Fibroblast of peridontal ligament (primary cell): Measurements from ENCODE around the gene PAM16.
"Not testable (repeated sequence)": the region's sequence is repeated elsewhere in the genome, so short reads cannot be mapped to it uniquely, and the experiment has no call there.

Experiments
- DNase-seq: peaks from one replicate; pipeline ENCODE4 v3.0.0-alpha.2; 2010; ENCODE audit errors: extremely low read depth

PAM16 gene

DNA sequence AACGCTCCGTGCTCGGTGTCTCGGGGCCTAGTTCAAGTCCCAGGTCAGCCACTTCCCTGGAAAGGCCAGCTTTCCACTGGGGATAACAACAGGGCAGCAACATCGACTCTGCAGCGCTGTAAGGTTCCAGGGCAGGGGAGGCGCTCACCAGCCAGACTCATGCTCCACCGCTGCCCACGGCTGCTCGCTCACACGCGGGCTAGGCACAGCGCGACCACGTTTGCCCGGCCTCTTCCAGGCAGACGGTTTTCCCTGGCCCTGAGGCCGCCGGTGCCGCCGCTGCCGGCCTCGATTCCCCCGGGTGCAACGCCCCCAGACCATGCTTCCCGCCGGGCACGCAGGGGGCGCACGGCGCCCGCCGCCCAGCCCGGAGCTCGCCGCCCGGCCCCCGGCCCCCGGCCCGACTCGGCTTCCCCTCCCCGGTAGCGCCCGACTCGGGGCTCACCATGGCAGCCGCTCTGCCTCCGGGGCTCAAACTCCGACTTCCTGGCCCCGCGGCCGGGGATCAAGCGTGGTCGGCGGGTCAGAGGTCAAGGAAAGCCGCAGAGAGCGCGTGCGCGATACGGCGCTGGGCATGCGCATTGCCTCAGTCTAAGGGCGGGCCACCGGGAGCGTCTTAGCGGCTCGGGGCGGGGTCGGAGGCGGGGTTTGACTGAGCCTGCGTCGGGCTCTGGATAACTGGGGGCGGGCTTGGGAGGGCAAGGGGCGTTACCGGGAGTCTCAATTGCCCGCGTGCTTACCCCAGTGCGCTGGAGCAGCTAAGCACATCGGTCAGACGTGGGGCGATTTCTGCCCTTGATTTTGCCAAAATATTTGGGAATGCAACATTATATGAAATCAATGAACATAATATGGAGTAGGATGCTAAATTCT is at the start of gene PAM16:
Gene PAM16, minus strand, starts transcription at position 535 of the 873 bp plus-strand sequence. Its CDS starts 87 bp downstream, at position 448.
- DNase-seq, result peak; percentile 90

DNA sequence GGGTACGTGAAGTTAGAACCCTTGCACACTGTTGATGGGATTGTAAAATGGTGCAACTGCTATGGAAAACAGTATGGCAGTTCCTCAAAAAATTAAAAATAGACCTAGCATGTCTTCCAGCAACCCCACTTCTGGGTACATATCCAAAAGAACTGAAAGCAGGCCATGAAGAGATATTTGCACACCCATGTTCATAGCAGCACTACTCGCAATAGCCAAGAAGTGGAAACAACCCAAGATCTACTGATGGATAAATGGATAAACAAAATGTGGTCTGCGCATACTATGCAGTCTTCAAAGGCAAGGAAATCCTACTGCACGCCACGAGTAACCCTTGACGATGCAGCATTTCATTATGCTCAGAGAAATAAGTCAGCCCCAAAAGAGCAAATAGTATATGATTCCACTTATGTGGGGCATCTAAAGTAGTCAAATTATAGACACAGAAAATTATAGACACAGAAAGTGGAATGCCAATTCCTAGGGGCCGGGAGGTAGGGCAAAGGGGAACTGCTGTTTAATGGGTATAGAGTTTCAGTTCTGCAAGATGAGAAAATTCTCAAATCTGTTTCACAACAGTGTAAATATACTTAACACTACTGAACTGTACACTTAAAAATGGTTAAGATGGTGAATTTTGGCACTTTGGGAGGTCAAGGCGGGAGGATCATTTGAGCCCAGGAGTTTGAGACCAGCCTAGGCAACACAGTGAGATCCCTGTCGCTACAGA is 48.0 kb upstream of the PAM16 start:
- DNase-seq, result no peak

DNA sequence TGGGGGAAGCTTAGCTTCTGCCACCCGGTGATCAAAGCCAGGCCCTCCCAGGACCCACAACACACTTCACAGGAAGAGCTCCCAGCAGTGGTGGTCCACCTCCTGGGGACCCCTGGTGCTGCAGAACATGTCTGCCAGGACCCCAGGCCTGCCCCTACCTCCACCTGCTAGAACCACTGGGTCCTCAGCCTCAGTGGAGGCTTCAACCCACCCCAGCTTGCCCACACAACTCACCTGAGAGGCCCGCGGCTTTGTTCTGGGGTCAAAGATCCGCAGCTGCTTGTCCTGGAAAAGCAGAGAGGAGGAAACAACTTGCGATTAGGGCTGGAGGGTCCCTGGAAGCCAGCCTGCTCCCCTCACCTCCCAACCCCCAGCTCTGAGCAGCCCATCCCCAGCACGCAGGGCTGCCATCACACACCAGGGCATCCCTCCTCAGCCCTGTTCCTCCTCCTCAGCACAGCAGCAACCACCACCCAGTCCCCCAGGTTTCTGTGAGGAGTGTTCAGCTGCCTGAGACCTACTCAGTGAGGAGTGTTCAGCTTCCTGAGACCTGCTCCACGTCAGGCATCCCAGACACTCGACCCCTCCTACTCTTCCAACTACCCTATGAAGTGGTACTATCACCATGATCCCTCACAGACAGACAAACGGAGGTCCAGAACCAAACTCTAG is 44.1 kb upstream of the PAM16 start:
- DNase-seq, result no peak

DNA sequence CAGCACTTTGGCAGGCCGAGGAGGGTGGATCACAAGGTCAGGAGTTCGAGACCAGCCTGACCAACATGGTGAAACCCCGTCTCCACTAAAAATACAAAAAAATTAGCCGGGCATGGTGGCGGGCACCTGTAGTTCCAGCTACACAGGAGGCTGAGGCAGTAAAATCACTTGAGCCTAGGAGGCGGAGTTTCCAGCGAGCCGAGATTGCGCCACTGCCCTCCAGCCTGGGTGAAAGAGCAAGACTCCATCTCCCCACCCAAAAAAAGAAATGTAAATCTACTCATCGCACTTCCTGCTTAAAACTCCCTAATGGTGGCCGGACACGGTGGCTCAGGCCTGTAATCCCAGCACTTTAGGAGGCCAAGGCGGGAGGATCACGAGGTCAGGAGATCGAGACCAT is 42.7 kb upstream of the PAM16 start:
- not testable (repeated sequence) for DNase-seq

DNA sequence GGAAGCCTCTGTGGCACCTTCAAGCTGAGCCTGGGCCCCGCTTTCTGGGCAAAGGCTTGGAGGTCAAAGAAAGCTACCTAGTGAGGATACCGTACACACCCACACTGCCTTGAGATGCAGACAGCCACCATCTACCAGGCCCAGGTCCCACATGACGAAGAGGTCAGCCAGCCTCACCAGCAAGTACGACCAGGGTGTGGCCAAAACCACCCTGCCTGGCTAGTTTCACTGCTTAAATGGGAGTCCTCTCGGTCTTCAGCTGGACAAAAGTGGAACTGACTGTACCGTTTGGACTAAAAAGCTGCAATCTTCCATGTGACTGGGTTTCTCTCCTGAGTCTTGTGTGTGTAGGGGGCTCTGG is 42.1 kb upstream of the PAM16 start:
- no peak for DNase-seq

DNA sequence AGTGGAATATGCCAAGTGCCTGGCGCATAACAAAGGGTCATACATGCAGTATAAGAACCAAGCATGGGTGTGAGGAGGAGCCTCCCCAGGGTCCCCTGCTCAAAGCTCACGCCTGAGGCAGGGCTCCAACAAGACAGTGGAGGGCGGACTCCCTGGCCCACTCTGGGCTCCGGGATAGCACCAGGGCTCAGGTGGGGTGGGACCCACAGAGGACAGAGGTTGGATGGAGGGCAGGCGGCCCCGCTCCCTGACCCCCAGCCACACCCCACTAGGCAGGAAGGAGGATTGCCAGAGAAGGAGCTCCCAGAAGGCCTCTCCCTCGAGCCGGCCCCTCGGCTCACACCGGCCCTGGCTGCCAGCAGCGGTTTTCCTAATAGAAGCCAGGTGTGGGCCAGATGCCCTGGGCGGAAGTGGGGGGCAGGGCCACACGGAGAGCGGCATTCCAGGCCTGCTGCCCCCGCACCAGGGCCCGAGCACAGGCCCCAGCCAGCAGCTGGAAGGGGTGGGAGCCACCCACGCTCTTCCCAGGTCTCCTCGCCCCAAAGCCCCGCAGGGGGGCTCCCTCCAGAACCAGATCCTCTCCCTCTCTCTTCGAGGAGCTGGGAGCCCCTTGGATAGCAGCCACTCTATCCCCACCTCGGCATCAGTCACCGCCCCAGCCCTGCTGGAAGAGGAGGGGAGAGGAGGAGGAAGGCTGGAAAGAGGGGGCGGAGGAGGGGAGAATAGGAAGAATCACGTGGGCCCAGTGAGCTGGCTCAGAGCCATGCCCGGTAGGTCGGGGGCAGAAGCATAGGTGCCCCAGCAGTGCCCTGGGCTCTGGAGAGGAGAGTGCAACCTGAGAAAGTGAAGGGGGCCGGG is 41.5 kb upstream of the PAM16 start:
- peak; percentile 69 for DNase-seq

DNA sequence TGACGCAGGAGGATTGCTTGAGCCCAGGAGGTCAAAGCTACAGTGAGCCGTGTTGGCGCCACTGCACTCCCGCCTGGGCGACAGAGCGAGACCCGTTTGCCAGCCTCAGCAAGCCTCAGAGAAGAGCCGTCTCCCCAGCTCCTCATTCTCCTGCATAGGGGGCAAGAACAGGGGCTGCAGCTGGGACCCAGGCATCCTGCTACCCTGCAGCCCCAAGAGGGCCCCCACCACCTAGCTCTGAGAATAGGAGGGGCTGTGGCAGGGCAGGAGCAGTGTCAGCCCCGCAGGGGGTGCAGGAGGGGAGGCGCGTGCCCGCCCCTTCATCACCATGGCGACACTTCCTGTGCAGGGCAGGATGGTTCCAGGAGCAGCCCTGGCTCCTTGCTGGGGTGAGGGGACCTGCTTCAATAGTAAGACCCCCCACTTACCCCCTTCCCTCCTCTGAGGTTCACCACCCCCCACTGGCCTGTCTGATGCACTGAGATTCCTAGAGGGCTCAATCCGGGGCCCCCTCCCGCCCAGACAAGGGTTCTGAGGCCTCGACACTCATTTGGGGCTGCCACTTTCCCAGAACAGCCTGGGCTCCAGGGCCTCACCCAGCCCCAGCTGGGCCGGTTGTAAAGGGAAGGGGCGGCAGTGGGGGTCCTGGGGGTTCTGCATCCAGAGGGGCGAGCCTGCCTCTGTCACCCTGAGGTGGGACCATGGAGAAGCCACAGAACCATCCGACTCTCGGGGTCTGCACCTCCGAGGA is 40.7 kb upstream of the PAM16 start:
- no peak for DNase-seq

DNA sequence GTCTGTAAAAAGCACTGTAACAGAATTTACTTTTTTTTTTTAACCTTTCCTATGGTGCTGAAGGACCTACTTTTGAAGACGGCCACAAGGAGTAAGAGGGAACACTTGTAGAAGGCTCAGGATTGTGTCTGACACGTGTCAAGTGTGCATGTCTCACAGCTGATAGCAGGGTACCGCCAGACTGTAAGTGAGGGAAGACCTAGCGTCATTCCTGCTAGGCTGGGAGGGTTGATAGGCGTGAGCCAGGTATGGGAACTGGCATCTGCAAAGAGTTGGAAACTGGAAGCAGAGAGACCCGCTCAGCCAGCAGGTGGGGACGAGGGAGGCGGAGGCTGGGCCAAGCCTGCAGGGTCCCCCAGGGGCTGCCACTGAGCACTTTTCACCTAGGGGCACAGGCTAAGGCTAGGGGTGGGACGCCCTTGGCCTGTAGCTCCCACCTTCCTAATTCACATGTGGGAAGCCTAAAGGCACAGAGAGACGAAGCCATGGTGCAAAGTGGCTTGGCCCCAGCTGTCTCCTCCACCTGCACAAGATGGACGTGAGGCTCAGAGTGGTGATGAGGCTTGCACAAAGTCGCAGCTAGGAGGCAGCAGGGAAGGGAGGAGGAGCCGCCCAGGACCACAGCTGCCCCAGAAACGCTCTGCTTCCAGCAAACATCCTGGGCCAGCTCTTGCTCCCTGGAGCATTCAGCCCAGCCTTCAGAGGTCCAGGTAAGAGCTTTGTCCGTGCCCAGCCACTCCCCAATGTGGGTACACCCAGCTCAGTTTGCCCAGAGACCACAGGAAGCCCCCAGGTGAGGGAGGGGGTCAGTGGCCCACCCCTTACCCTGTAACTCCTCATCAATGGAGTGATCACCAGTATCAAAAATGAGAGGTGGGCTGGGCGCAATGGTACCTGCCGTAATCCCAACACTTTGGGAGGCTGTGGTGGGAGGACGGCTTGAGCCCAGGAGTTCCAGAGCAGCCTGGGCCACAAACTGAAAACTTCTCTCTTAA is 39.4 kb upstream of the PAM16 start:
- no peak for DNase-seq

DNA sequence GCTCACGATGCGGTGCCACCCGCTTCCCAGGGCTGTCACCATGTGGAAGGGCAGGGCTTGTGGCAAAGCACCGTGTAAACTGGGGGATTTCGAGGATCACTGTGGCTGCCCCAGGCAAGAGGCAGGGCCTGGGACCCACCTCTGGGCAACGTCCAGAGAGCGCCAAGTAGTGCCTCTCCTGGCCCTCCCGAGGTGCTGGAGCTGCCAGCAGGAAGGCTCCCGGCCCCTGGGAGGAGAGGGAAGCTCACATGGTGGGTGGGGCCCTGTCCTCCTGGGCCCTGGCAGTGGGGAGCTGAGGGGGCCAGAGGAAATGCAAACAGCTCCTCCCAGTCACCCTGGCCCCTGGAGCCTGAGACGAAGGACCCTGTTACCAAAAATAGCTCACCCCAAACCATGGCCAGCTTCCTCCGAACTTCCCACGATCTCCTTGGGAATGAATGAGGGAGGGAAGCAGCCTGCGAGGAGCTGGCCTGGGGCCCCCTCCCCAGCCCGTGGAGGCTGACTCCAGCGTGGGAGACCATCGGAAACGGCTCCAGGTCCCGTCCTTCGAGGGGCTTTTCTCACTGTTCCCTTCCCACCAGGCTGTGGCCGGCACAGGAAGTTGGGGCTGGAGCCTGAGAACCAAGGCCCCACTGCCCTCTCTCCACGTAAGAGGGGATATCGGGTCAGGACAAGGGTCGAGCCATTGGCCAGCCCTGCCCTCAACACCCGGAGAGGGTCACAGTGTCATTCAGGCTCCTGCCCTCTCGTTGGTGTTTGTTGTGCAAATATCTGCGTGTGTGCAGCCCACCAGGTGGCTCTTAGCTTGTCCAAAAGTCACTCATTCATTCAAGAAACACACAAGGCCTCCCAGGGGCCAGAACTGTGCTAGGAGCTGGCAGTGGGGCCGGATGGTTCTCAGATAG is 38.2 kb upstream of the PAM16 start:
- no peak for DNase-seq

DNA sequence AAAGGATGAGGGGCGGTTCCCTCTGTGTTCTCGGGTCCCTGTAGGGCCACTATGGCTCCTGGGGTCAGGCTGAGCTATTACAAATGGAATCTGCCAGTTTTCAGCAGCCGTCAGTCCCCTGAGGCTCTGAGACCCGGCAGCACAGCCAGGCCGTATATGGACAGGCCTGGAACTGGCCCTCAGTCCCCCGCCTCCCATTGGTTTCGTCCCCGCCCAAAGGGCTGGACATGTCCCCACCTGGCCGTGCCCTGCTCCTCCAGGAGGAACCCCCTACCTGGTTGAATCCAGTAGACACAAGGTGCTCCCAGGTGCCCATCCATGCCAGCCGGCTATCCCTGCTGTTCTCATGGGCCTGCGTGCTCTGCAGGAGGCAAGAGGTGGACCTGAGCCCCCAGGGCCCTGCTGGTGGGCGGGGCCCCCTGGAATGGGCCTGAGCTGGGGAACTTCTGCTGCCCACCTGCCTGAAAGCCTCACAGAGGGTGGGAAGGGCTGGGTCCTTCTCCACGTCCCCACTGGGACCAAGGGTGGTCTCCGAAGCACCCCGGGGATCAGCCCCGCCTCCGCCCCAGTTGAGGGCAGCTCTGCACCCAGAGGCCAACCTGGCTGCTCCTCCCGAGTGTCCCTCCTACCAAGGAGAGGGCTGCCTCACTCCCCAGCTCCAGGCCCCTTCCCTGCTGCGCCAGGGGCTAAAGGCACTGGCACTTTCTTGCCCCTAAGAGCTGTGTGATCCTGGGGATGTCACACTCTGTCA is 37.3 kb upstream of the PAM16 start:
- DNase-seq, result peak; percentile 64

DNA sequence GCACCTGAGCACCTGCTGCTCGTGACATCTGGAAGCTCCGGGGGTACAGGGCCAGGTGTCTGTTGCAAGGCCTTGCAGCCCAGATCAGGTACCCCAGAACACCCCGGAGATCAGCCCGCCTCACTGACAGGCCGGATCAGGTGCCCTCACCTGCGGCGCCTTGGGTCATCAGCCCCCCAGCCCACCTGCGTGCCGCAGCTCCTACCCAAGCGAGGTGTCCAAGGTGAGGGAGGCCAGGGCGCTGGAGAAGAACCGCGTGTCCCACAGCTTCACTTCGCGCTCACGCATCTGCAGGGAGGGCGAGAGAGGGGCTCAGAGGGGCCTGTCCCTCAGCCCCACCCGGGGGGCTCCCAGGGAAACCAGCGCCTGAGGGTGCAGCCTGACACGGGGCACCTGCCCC is 36.7 kb upstream of the PAM16 start:
- no peak for DNase-seq

DNA sequence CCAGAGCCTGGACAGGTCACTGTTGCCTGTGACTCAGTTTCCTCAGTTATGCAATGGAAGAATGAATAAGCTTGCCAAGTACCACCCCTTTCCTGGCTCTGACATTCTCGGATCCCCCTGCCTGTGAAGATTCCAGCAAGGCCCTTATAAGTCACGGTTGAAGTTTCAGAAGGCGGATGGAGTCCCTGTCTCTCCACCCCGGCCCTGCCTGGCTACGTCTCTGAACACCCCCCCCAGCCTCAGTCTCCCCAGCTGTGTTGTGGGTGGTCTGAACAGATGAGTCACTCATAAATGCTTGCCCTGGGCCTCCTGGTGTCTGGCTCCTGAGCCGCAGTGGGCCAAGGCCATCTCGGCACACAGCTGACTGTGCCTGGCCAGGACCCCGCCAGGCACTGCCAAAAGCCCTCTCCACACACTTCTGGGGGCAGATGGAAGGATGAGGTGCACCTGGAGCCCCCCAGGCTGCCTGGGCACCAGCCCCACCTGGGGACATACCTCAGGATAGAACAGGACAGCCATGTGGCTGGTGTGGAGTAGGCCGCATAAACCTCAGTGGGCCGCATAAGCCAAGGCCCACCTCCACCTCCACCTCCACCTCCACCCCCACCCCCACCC is 35.9 kb upstream of the PAM16 start:
- DNase-seq, result no peak

DNA sequence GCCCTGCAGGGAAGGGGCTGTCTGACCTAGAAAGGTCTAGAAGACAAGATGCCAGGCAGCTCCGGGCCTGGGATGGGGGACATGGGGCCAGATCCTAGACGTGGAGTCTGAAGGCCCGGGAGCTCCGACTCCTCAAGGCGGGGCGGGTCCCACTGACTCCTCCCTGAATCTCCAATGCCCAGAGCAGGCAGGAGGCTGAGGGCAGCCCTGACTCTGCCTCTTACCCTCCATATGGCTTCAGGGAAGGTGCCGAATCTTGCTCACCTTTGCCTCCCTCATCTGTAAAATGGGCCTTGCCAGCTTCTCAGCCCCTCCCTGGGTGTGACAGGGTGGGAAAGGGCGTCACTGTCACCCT is 35.3 kb upstream of the PAM16 start:
- DNase-seq, result peak; percentile 54

DNA sequence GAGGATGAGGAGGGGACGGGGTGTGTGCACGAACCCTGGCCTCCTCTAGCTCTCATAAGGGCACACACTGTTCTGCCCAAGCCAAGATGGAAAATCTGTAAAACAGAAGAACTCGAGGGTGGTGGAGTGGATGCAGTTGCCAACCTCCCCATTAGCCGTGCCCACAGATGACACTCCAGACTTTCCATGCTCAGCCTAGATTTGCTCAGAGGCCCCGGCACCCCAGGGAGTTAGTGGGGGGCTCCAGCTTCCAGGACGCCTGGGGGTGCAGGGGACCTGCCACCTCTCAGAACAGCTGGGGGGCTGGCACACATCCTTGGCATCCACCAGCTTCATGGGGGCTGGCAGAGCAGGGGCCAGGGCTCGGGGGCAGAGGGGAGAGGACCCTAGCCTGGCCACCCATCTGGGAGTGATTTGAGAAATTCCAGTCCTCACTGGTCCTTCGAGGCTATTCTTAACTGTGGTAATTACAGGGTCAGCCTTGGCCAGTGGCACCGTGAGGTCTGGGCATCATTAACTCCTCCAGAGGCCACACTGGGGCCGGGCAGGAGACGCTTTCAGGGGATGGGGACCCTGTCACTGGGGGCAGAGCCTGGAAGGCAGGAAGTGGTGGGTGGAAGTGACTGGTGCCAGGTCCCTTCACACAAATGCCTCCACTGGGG is 34.8 kb upstream of the PAM16 start:
- DNase-seq, result peak; percentile 52

DNA sequence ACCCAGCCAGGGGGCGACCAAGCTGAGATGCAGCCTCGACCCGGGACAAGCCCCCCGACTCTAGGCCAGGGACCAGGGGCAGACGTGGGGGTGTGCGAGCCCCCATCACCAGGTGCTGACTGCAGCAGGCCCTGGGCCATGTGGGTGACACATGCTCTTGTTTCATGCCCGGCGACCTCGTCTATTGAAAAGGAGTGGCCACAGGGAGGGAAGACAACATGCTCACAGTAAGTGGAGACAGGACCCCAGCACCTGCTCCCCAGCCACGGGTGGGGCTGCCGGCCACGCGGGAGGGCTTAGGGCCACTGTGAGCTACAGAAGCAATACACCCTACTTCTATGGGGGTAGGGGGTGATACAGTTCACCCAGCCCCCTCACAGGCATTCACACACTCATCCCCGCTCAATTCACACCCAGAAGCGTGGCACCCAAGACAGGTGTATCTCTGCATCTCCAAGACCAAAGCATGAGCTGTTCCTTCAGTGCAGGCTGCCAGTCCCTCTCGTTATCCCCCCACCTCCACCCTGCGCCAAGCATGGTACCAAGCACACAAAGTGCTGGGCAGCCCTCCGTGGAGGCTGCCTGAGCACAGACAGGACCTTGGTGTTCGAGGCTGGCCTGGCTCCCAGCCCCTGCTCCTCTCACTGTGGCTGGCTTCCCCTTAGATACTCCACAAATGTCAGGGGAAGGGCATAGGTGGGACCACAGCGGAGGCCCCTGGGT is 34.1 kb upstream of the PAM16 start:
- no peak for DNase-seq

DNA sequence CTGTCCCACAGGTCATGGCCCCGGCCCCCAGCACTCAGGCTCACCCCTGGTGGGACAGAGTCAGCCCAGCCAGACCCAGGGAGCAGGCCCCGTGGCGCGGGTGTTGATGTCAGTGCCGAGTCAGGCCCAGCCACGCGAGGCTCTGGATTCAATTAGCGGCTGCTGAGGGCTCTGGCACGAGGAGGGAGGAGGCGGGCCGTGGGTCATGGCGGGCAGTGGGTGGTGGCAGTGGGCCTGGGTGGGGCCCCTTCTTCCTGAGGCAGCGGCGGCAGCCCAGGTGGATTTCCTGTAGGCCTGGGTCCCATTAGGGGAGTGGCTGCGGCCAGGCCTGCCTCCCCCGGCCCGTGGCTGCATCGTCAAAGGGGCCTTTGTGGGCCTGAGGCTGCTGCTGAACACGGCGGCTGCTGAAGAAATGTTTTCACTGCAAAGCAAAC is 33.4 kb upstream of the PAM16 start:
- DNase-seq, result peak; percentile 81
